ENCODE measurements around the gene GPC6. TPM values are rescaled to one million over a fixed set of nuclear protein-coding genes. Genes with fewer than 3 reads are reported as not detected.

Gene GPC6
- total RNA-seq, 1 donor, result 77.8 TPM

GRCh38 chr13:93721483-93721882 lies 494.9 kb downstream of the GPC6 start:
- Histone ChIP-seq H4K20me1 (ENCODE audit: insufficient read depth, low read length) (no peaks in the 10 kb centered on the region), H3K27me3 (ENCODE audit: insufficient read depth, low read length) (no peaks in the 10 kb centered on the region), H3K79me2 (ENCODE audit: insufficient read depth, low read length) (no peaks in the 10 kb centered on the region), H3K9me3 (ENCODE audit: low read depth, low read length) (no peaks in the 10 kb centered on the region), H3K4me1 (ENCODE audit: insufficient read depth, low read length) (peaks cover 4% of the 10 kb centered on the region), H3K36me3 (ENCODE audit: insufficient read depth, low read length) (no peaks in the 10 kb centered on the region), H3K4me2 (ENCODE audit: insufficient read depth, low read length) (no peak overlapping the region), H3K4me3 (ENCODE audit: insufficient read depth, low read length) (no peak overlapping the region), H2AFZ (ENCODE audit: low read length) (no peak overlapping the region), H3K27ac (ENCODE audit: low read depth, low read length) (no peak overlapping the region)
- no peak for DNase-seq (ENCODE audit: insufficient read length, low spot score, missing footprints)
- TF ChIP-seq CTCF (IDR thresholded peaks at IDR 0.05; ENCODE audit: extremely low read depth, low read depth, low read length), result no peak

- no peaks in the 10 kb centered on the region for H4K20me1 ChIP-seq (ENCODE audit: insufficient read depth, low read length)
- H3K36me3 ChIP-seq (ENCODE audit: insufficient read depth, low read length), result no peaks in the 10 kb centered on the region
- peaks cover 18% of the 10 kb centered on the region for H3K4me1 ChIP-seq (ENCODE audit: insufficient read depth, low read length)
- no peak for DNase-seq (ENCODE audit: insufficient read length, low spot score, missing footprints)
- H3K27me3 ChIP-seq (ENCODE audit: insufficient read depth, low read length), result no peaks in the 10 kb centered on the region
- H3K27ac ChIP-seq (ENCODE audit: low read depth, low read length), result no peak overlapping the region
- no peak overlapping the region for H3K4me2 ChIP-seq (ENCODE audit: insufficient read depth, low read length)
- no peaks in the 10 kb centered on the region for H3K79me2 ChIP-seq (ENCODE audit: insufficient read depth, low read length)
- no peak overlapping the region for H3K4me3 ChIP-seq (ENCODE audit: insufficient read depth, low read length)
- H2AFZ ChIP-seq (ENCODE audit: low read length), result no peak overlapping the region
- H3K9me3 ChIP-seq (ENCODE audit: low read depth, low read length), result no peaks in the 10 kb centered on the region
- no peak for TF ChIP-seq CTCF (IDR thresholded peaks at IDR 0.05; ENCODE audit: extremely low read depth, low read depth, low read length)
These were observed 496.7 kb downstream of the GPC6 start for GRCh38 chr13:93723316-93723715.

GRCh38 chr13:93724187-93724586 lies 497.6 kb downstream of the GPC6 start:
- peaks cover 18% of the 10 kb centered on the region for H3K4me1 ChIP-seq (ENCODE audit: insufficient read depth, low read length)
- no peak overlapping the region for H2AFZ ChIP-seq (ENCODE audit: low read length)
- H3K9me3 ChIP-seq (ENCODE audit: low read depth, low read length), result no peaks in the 10 kb centered on the region
- no peaks in the 10 kb centered on the region for H4K20me1 ChIP-seq (ENCODE audit: insufficient read depth, low read length)
- no peak for DNase-seq (ENCODE audit: insufficient read length, low spot score, missing footprints)
- H3K27me3 ChIP-seq (ENCODE audit: insufficient read depth, low read length), result no peaks in the 10 kb centered on the region
- H3K27ac ChIP-seq (ENCODE audit: low read depth, low read length), result no peak overlapping the region
- TF ChIP-seq CTCF (IDR thresholded peaks at IDR 0.05; ENCODE audit: extremely low read depth, low read depth, low read length), result no peak
- no peaks in the 10 kb centered on the region for H3K79me2 ChIP-seq (ENCODE audit: insufficient read depth, low read length)
- no peak overlapping the region for H3K4me3 ChIP-seq (ENCODE audit: insufficient read depth, low read length)
- H3K4me2 ChIP-seq (ENCODE audit: insufficient read depth, low read length), result no peak overlapping the region
- no peaks in the 10 kb centered on the region for H3K36me3 ChIP-seq (ENCODE audit: insufficient read depth, low read length)

- H3K27ac ChIP-seq (ENCODE audit: low read depth, low read length), result no peak overlapping the region
- no peaks in the 10 kb centered on the region for H4K20me1 ChIP-seq (ENCODE audit: insufficient read depth, low read length)
- no peak overlapping the region for H3K4me3 ChIP-seq (ENCODE audit: insufficient read depth, low read length)
- no peak overlapping the region for H2AFZ ChIP-seq (ENCODE audit: low read length)
- TF ChIP-seq CTCF (IDR thresholded peaks at IDR 0.05; ENCODE audit: extremely low read depth, low read depth, low read length), result no peak
- no peak for DNase-seq (ENCODE audit: insufficient read length, low spot score, missing footprints)
- H3K27me3 ChIP-seq (ENCODE audit: insufficient read depth, low read length), result no peaks in the 10 kb centered on the region
- H3K4me1 ChIP-seq (ENCODE audit: insufficient read depth, low read length), result peaks cover 21% of the 10 kb centered on the region
- no peaks in the 10 kb centered on the region for H3K79me2 ChIP-seq (ENCODE audit: insufficient read depth, low read length)
- no peaks in the 10 kb centered on the region for H3K9me3 ChIP-seq (ENCODE audit: low read depth, low read length)
- H3K4me2 ChIP-seq (ENCODE audit: insufficient read depth, low read length), result no peak overlapping the region
- H3K36me3 ChIP-seq (ENCODE audit: insufficient read depth, low read length), result no peaks in the 10 kb centered on the region
These were observed 499.8 kb downstream of the GPC6 start for GRCh38 chr13:93726173-93726957.

Data from osteoblast (primary cell).